Endothelial cell (in vitro differentiated cells): ENCODE data around the gene CACNA1B. TPM values are rescaled to one million over a fixed set of nuclear protein-coding genes. Genes with fewer than 3 reads are reported as not detected.

Experiments
- DNase-seq: peaks from one replicate; pipeline ENCODE4 v3.0.0; 2021; ENCODE audit warnings: low spot score
- H3K27ac Mint-ChIP-seq: one replicate; pipeline ENCODE4 v1.8.0; 2021; ENCODE audit warnings: mixed read lengths, inconsistent platforms; ENCODE audit not compliant: unreplicated experiment
- H3K27me3 Mint-ChIP-seq: one replicate; pipeline ENCODE4 v1.8.0; 2021; ENCODE audit warnings: mild to moderate bottlenecking, moderate library complexity, mixed read lengths, inconsistent platforms; ENCODE audit not compliant: unreplicated experiment
- H3K36me3 Mint-ChIP-seq: one replicate; pipeline ENCODE4 v1.8.0; 2021; ENCODE audit warnings: mild to moderate bottlenecking, low read depth, mixed read lengths, inconsistent platforms; ENCODE audit not compliant: unreplicated experiment
- H3K4me1 Mint-ChIP-seq: one replicate; pipeline ENCODE4 v1.8.0; 2021; ENCODE audit warnings: mild to moderate bottlenecking, mixed read lengths, inconsistent platforms; ENCODE audit not compliant: unreplicated experiment
- H3K4me3 Mint-ChIP-seq: one replicate; pipeline ENCODE4 v1.8.0; 2021; ENCODE audit warnings: mild to moderate bottlenecking, mixed read lengths, inconsistent platforms; ENCODE audit not compliant: unreplicated experiment
- H3K9me3 Mint-ChIP-seq: one replicate; pipeline ENCODE4 v1.8.0; 2021; ENCODE audit warnings: mixed read lengths, inconsistent platforms; ENCODE audit not compliant: unreplicated experiment
- CTCF ChIP-seq: fragments of 200-600 bp; sonication (generic); IDR thresholded peaks from one replicate; pipeline ENCODE4 v1.5.0; 2021; ENCODE audit warnings: antibody characterized with exemption; ENCODE audit not compliant: unreplicated experiment
- total RNA-seq: library from RNA; stranded (reverse); fragmentation: NEBNext Ultra II Directional; extraction: Animal tissue kit (Norgen Biotek cat#: 25700); gene quantifications from one replicate; pipeline ENCODE4 v1.2.1, GENCODE V29; 2021; ENCODE audit not compliant: unreplicated experiment

The CACNA1B gene
- total RNA-seq, 1 donor from 2014 or later, result 2.0 TPM

GRCh38 chr9:137879052-137879451 lies 1.5 kb downstream of the CACNA1B start:
- peaks cover 3% of the 10 kb centered on the region for H3K36me3 Mint-ChIP-seq
- H3K27me3 Mint-ChIP-seq, result peaks cover 16% of the 10 kb centered on the region
- peak overlapping the region; percentile 69 for H3K4me3 Mint-ChIP-seq
- peaks cover 2% of the 10 kb centered on the region for H3K4me1 Mint-ChIP-seq
- no peak overlapping the region for H3K27ac Mint-ChIP-seq
- no peaks in the 10 kb centered on the region for H3K9me3 Mint-ChIP-seq
- no peak for DNase-seq
- TF ChIP-seq CTCF, result no peak

- H3K4me3 Mint-ChIP-seq, result peak overlapping the region; percentile 69
- peaks cover 14% of the 10 kb centered on the region for H3K27me3 Mint-ChIP-seq
- no peak overlapping the region for H3K27ac Mint-ChIP-seq
- no peak for TF ChIP-seq CTCF
- peaks cover 2% of the 10 kb centered on the region for H3K4me1 Mint-ChIP-seq
- no peak for DNase-seq
- no peaks in the 10 kb centered on the region for H3K9me3 Mint-ChIP-seq
- peaks cover 3% of the 10 kb centered on the region for H3K36me3 Mint-ChIP-seq
Measured at GRCh38 chr9:137879566-137880150, 2.1 kb downstream of the CACNA1B start.

GRCh38 chr9:137880160-137880975 lies 2.8 kb downstream of the CACNA1B start:
- no peaks in the 10 kb centered on the region for H3K9me3 Mint-ChIP-seq
- H3K27me3 Mint-ChIP-seq, result peaks cover 14% of the 10 kb centered on the region
- no peak overlapping the region for H3K27ac Mint-ChIP-seq
- TF ChIP-seq CTCF, result no peak
- no peak for DNase-seq
- H3K4me1 Mint-ChIP-seq, result peaks cover 2% of the 10 kb centered on the region
- no peak overlapping the region for H3K4me3 Mint-ChIP-seq
- H3K36me3 Mint-ChIP-seq, result peaks cover 3% of the 10 kb centered on the region

- DNase-seq, result no peak
- TF ChIP-seq CTCF, result no peak
- Mint-ChIP-seq H3K36me3 (peaks cover 3% of the 10 kb centered on the region), H3K27ac (no peak overlapping the region), H3K4me1 (peaks cover 2% of the 10 kb centered on the region), H3K27me3 (peaks cover 12% of the 10 kb centered on the region), H3K4me3 (no peak overlapping the region), H3K9me3 (no peaks in the 10 kb centered on the region)
Measured at GRCh38 chr9:137880976-137881530, 3.5 kb downstream of the CACNA1B start.
